ENCODE data around the gene TCP1. TPM values are rescaled to one million over a fixed set of nuclear protein-coding genes. Genes with fewer than 3 reads are reported as not detected.
"Not testable (repeated sequence)": the region's sequence is repeated elsewhere in the genome, so short reads cannot be mapped to it uniquely, and the experiment has no call there.

The TCP1 gene
- polyA plus RNA-seq, 4 donors: 241 to 293 (median 273) TPM

- DNase-seq (ENCODE audit: low read depth in 4 of 4, low spot score in 3 of 4): no peak
These were observed 44.3 kb downstream of the TCP1 start for GRCh38 chr6:159745081-159745480.

- DNase-seq (ENCODE audit: low read depth in 4 of 4, low spot score in 3 of 4): no peak
These were observed 47.2 kb downstream of the TCP1 start for GRCh38 chr6:159742165-159742564.

DNA sequence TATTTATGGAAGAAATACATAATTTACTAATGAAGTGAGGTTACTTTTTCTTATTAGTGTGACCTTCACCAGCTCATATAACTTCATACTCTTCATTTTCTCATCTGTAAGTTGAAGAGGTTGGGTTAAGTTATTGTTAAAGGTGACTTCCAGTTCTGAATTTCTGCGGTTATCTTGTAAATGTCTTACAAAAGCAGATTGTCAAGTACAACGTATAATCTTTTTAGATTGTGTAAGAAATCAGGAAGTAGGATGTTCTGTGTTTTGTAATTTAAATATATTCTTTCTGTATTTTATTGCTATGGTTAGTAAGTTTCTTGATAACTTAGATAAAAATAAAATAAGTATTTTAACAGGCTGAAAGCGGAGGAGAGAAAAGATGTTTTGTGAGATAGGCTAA lies 50.1 kb downstream of the TCP1 start:
- DNase-seq (ENCODE audit: low read depth in 4 of 4, low spot score in 3 of 4): no peak

DNA sequence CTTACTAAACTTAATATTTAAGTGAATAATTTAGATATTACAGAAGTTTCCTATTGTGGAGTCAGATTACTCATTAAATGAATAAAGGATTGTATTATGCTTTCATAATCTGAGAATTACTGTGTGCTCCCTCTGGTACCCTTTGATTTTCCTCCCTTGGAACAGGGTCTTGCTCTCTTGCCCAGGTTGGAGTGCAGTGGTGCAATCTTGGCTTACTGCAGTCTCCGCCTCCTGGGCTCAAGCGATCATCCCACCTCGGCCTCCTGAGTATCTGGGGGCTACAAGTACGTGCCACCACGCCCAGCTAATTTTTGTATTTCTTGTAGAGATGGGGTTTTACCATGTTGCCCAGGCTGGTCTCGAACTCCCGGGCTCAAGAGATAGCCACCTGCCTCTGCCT lies 52.5 kb downstream of the TCP1 start:
- DNase-seq (ENCODE audit: low read depth in 4 of 4, low spot score in 3 of 4): no peak

GRCh38 chr6:159733395-159733794 lies 56.0 kb downstream of the TCP1 start:
- not testable (repeated sequence) for DNase-seq (ENCODE audit: low read depth in 4 of 4, low spot score in 3 of 4)

DNA sequence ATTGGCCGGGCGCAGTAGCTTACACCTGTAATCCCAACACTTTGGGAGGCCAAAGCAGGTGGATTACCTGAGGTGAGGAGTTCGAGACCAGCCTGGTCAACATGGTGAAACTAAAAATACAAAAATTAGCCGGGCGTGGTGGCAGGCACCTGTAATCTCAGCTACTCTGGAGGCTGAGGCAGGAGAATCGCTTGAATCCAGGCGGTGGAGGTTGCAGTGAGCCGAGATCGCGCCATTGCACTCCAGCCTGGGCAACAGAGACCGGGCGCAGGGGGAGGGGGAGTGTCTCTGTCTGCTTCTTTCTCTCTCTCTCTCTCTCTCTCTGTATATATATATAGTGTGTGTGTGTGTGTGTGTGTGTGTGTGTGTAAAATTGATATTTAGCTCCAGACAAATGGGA lies 56.9 kb downstream of the TCP1 start:
- not testable (repeated sequence) for DNase-seq (ENCODE audit: low read depth in 4 of 4, low spot score in 3 of 4)

DNA sequence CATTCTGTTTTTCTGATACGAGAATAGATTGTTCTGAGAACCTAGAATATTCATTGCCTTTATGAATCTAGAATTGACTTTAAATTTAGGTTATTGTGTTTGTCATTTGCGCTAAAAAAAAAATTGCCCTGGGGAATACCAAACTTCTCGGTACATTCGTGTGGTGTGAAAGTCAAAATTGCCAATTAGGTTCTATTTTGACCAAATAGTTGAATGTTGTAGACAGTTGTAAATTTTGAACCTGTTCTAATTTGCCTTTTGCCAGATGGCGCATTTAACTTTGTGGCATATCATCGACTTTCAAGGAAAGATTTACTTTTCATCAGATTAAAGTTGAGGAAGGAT lies 59.1 kb downstream of the TCP1 start:
- no peak for DNase-seq (ENCODE audit: low read depth in 4 of 4, low spot score in 3 of 4)

DNA sequence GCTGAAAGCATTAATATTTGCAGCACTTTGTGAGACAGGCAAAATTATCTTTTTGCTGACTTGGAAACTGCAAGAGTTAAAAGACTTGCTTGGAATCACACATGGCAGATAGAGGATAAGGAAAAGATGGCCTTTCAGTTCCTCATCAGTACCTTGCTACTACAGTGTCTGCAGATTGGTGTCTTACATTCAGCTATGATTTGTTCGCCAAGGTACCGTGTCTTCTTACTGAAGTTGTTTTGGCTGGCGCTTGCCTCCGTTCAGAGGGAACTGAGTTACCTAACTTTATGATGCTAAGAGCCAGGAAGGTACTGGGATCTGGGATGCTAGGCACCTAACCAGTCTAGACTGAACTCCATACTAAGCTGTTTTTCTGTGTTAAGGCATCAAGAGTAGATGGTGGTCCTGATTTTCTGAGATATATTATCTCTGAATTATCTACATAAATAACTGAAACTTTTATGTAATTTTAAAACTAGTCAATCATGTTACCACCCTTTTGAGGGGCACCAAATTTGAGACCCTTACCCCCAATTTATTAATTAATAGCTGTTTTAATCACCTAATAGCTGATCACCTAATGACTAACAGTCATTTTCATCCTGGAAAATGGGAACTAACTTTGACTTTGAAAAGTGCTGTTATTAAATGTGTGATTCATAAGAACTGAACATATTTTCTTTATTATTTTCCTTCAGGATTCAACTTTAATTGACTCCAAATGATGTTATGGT lies 59.6 kb downstream of the TCP1 start:
- DNase-seq (ENCODE audit: low read depth in 4 of 4, low spot score in 3 of 4): no peak

GRCh38 chr6:159728531-159728964 lies 60.9 kb downstream of the TCP1 start:
- DNase-seq (ENCODE audit: low read depth in 4 of 4, low spot score in 3 of 4): no peak

Other genes starting within 250 kb of the TCP1 start
- 100 to 1,000 TPM in 3 of 4 donors, 10 to 100 TPM in 1; 78.8 to 124 (median 109) TPM for gene SOD2, start 96.4 kb downstream of the TCP1 start, polyA plus RNA-seq (ENCODE audit: insufficient read length in 4 of 4)
- 100 to 1,000 TPM; 127 to 148 (median 130) TPM for gene WTAP, start 62.1 kb downstream of the TCP1 start, polyA plus RNA-seq (ENCODE audit: insufficient read length in 4 of 4)
- gene ACAT2, start 27.6 kb downstream of the TCP1 start, polyA plus RNA-seq (ENCODE audit: insufficient read length in 4 of 4): 10 to 100 TPM; 33.7 to 56.3 (median 44.9) TPM
- 10 to 100 TPM; 52.7 to 69.0 (median 62.1) TPM for gene MRPL18, start 865 bp upstream of the TCP1 start, polyA plus RNA-seq (ENCODE audit: insufficient read length in 4 of 4)
- 1 to 10 TPM in 1 of 4 donors, under 1 TPM in 3; 0.12 to 1.7 (median 0.30) TPM for gene PNLDC1, start 10.7 kb upstream of the TCP1 start, polyA plus RNA-seq (ENCODE audit: insufficient read length in 4 of 4)
- under 1 TPM in 3 of 4 donors, not detected in 1; 0.04 to 0.08 (median 0.05) TPM for gene MAS1, start 101.4 kb upstream of the TCP1 start, polyA plus RNA-seq (ENCODE audit: insufficient read length in 4 of 4)
- 10 to 100 TPM; 44.9 to 61.0 (median 57.2) TPM for gene IGF2R, start 179.5 kb upstream of the TCP1 start, polyA plus RNA-seq (ENCODE audit: insufficient read length in 4 of 4)